ENCODE results near the gene GMCL1.
"Not testable (repeated sequence)": the region's sequence is repeated elsewhere in the genome, so short reads cannot be mapped to it uniquely, and the experiment has no call there.

Gene GMCL1

GRCh38 chr2:69863298-69863697 lies 33.8 kb downstream of the GMCL1 start:
- no peak for DNase-seq

GRCh38 chr2:69888451-69888850 lies 59.0 kb downstream of the GMCL1 start:
- DNase-seq: no peak

DNA sequence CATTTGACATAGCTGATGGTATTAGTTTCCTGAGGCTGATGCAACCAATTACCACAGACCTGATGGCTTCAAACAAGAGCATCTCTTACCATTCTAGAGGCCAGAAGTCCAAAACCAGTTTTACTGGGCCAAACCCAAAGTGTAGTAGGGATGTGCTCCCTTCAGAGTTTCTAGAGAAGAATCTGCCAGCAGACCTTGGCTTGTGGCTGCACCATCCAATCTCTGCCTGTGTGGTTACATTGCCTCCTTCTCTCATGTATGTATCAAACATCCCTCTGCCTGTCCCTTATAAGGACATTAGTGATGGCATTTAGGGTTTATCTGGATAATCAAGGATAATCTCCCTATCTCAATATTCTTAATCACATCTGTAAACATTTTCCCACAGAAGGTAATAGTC lies 59.8 kb downstream of the GMCL1 start:
- no peak for DNase-seq

GRCh38 chr2:69890881-69891280 lies 61.4 kb downstream of the GMCL1 start:
- DNase-seq: no peak

GRCh38 chr2:69892838-69893424 lies 63.5 kb downstream of the GMCL1 start:
- not testable (repeated sequence) for DNase-seq

- DNase-seq: peak; percentile 82
Observed at GRCh38 chr2:69893684-69894551, 64.5 kb downstream of the GMCL1 start, which contains the start of gene SNRNP27. TSS of gene SNRNP27 (plus strand) at chr2:69893956. CDS start at chr2:69893985, 29 bp downstream.

- DNase-seq: not testable (repeated sequence)
Observed at GRCh38 chr2:69894737-69895136, 65.3 kb downstream of the GMCL1 start.

GRCh38 chr2:69902213-69902922 lies 72.9 kb downstream of the GMCL1 start:
- peak; percentile 7 for DNase-seq

DNA sequence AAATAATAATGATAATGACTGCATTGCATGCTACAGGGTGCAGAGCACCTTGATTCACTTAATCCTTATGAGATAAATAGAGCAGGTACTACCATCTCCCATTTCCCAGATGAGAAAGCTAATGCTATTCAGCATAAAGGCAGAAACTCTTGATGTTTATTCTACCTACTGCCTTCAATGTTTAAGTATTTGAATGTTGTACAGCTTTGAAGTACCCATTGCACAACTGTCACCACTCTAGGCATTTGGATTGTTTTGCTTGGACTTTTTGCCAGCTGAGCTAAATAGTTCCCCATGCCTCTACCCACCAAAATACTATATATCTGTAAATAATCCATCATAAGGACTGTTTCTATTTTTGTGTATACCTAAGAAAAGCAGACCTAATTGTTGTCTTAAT lies 77.8 kb downstream of the GMCL1 start:
- no peak for DNase-seq

DNA sequence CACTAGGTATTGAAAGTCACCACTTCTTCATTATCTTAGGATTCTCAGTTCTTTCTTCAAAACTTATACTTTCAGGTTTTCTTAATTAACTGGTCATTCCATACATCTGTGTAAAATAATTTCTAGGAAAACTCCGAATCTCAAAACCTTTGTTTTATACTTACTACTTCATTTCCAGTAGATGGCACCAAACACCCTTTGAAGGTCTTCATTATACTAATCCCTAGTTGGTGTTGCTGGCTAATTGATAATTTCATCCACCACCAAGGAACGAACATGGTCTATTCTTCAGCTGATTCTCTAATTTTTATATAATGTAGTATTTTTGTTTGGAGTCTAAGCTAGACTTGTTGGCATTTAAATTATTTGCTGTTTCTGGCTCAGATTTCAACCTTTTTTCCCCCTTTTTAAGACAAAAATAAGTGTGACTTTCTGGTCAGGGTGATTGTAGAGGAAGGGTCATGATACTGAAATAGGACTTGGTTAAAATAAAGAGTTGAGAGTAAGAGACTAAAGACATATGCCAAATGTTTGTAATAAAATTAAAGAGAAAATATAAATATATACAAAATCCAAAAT lies 82.6 kb downstream of the GMCL1 start:
- DNase-seq: no peak

DNA sequence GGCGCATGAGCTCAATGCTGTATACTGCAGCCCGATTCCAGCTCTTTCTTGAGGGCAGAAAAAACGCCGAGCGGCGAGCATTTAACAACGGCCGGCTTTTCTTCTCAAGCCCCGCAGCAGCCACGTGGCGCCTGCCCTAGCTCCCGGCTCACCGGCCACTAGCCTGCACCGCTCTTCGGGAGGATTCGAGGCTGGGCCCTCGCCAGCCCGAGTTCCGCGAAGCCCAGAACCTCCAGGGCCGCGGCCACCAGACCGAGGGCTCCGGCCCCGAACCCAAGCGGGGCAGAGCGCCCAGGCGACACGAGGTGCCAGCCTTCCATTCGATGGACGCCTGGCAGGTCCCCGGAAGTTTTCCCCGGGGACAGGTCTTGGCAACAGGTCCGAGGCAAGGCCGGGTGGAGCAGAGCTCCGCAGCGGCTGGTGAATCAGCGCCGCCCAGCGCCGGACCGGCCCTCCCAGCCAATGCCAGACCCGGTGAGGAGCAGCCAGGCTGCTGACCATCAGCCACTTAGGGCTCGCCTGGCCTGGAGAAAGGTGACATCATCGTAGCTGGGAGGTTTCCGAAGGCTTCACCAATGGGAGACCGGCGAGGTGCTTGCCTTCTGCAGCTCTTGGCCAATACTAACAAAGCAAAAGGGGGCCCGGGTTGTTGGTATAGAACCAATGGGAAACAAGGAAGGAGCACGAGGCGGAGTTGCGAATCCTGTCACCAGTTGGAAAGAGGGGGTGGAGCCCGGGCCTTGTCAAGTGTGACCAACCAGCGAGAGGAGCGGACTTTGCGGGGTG lies 84.9 kb downstream of the GMCL1 start:
- DNase-seq: peak; percentile 12

- DNase-seq: peak; percentile 100
Observed at GRCh38 chr2:69914950-69915945, 85.8 kb downstream of the GMCL1 start, which contains the start of gene MXD1. TSS of gene MXD1 (plus strand) at chr2:69915109. CDS start at chr2:69915331, 222 bp downstream.

GRCh38 chr2:69916106-69916505 lies 86.6 kb downstream of the GMCL1 start:
- no peak for DNase-seq

- DNase-seq: no peak
Observed at GRCh38 chr2:69917852-69918251, 88.4 kb downstream of the GMCL1 start.

DNA sequence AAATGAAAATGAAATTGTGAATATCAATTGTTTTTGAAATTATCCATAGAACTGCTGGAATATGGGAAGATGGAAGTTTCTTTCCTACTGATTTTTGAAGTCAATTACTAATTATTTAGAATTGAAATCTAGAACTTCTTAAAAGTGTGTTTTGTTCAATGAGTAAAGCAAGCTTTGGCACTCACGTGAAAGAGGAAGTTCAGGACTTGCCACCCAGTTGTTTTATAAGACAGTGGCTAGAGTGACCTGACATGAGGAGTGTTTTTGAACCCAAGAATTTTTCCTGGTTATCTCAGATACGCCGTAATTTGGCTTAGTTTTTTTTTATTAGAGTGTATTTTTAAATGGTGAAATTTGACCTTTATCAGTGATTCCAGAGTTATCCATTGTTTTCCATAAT lies 88.9 kb downstream of the GMCL1 start:
- no peak for DNase-seq

GRCh38 chr2:69923116-69923515 lies 93.7 kb downstream of the GMCL1 start:
- DNase-seq: no peak

DNA sequence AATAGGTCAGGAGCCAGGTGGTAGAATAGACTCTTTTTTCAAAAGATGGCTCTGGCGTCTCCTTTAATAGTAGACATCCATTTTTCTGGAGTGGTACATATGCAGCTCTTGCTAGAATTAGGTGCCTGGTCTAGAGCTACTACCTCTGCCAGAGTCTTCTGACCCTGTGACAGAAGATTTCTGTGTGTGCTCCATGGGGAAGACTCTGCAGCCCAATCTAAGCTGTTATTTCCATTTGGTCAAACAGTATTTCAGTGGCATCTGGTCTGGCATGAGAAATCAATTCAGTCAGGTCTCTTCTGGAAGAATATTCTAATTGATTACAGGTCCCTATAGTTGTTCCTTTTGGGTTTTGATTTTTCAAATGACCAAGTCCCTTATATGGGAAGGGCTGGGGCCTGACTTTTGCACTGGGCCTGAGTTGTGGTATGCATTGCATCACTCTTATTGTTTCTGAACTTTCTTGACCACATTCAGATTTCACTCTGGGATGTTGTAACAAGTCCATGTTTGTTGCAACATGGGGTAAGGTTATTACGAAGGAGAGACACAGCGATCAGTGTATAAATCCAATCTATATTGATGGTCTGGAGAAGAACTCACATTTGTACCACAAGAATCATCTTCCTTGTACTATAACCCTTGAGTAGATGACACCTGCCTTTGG lies 97.5 kb downstream of the GMCL1 start:
- DNase-seq: no peak
